GM18907 (cell line): Measurements from ENCODE around the gene SCN5A.

Experiments used
- ATAC-seq: cut with Tn5 transposase; IDR thresholded peaks from one replicate; pipeline ENCODE4 v1.9.1; 2021; ENCODE audit warnings: mild to moderate bottlenecking, moderate library complexity; ENCODE audit not compliant: unreplicated experiment

The SCN5A gene

GRCh38 chr3:38627956-38628355 lies 21.5 kb downstream of the SCN5A start:
- ATAC-seq: no peak

GRCh38 chr3:38626171-38626570 lies 23.3 kb downstream of the SCN5A start:
- ATAC-seq: no peak

GRCh38 chr3:38623539-38623938 lies 25.9 kb downstream of the SCN5A start:
- ATAC-seq: no peak

GRCh38 chr3:38622336-38622735 lies 27.2 kb downstream of the SCN5A start:
- no peak for ATAC-seq

GRCh38 chr3:38620236-38620635 lies 29.3 kb downstream of the SCN5A start:
- no peak for ATAC-seq

GRCh38 chr3:38618343-38618742 lies 31.1 kb downstream of the SCN5A start:
- ATAC-seq: no peak

- no peak for ATAC-seq
Observed at GRCh38 chr3:38617586-38617985, 31.9 kb downstream of the SCN5A start.

- no peak for ATAC-seq
Observed at GRCh38 chr3:38617137-38617536, 32.4 kb downstream of the SCN5A start.

GRCh38 chr3:38616658-38617057 lies 32.8 kb downstream of the SCN5A start:
- ATAC-seq: no peak

- no peak for ATAC-seq
Observed at GRCh38 chr3:38616111-38616510, 33.4 kb downstream of the SCN5A start.

- no peak for ATAC-seq
Observed at GRCh38 chr3:38614651-38615352, 34.7 kb downstream of the SCN5A start.

- ATAC-seq: no peak
Observed at GRCh38 chr3:38614091-38614490, 35.4 kb downstream of the SCN5A start.

GRCh38 chr3:38613426-38613825 lies 36.1 kb downstream of the SCN5A start:
- no peak for ATAC-seq

GRCh38 chr3:38611866-38612265 lies 37.6 kb downstream of the SCN5A start:
- ATAC-seq: no peak

- no peak for ATAC-seq
Observed at GRCh38 chr3:38610934-38611333, 38.6 kb downstream of the SCN5A start.

GRCh38 chr3:38610436-38610835 lies 39.1 kb downstream of the SCN5A start:
- ATAC-seq: no peak

- no peak for ATAC-seq
Observed at GRCh38 chr3:38609386-38610111, 39.9 kb downstream of the SCN5A start.

- ATAC-seq: no peak
Observed at GRCh38 chr3:38608961-38609360, 40.5 kb downstream of the SCN5A start.

GRCh38 chr3:38608086-38608775 lies 41.3 kb downstream of the SCN5A start:
- ATAC-seq: no peak

- no peak for ATAC-seq
Observed at GRCh38 chr3:38606561-38606960, 42.9 kb downstream of the SCN5A start.

GRCh38 chr3:38605981-38606380 lies 43.5 kb downstream of the SCN5A start:
- ATAC-seq: no peak

- no peak for ATAC-seq
Observed at GRCh38 chr3:38604246-38604645, 45.2 kb downstream of the SCN5A start.
